ENCODE results near the gene KRTAP1-3. TPM values are rescaled to one million over a fixed set of nuclear protein-coding genes. Genes with fewer than 3 reads are reported as not detected.

KRTAP1-3 gene
- total RNA-seq, 2 experiments from 2014 or later = not detected

DNA sequence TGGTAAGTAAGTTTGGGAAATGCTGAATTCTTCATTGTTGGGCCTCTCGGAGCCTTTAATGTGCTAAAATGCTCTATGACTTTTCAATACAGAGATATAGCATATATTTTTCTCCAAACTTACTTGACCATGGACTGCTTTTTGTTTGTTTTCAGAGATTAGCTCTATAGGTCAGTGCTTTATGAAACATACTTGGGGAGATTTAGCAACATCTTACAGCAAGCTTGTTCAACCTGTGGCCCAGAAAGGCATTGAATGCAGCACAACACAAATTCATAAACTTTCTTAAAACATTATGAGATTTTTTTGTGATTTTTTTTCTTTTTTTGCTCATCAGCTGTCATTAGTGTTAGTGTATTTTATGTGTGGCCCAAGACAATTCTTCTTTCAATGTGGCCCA, 24.7 kb downstream of the KRTAP1-3 start:
- Histone ChIP-seq H3K9me2 (ENCODE audit: insufficient read depth, low read length) (no peaks in the 10 kb centered on the region), H4K20me1 (ENCODE audit: insufficient read depth, low read length) (no peaks in the 10 kb centered on the region), H3K4me3 (ENCODE audit: low read depth, low read length, poor library complexity, severe bottlenecking) (no peak overlapping the region), H2AFZ (ENCODE audit: low read length) (no peak overlapping the region), H3K79me2 (ENCODE audit: insufficient read depth, low read depth, low read length) (no peaks in the 10 kb centered on the region), H3K27ac (ENCODE audit: low read depth, low read length, poor library complexity, severe bottlenecking) (no peak overlapping the region), H3K36me3 (ENCODE audit: insufficient read depth, low read length) (no peaks in the 10 kb centered on the region), H3K9me3 (ENCODE audit: low read length) (no peaks in the 10 kb centered on the region), H3K4me1 (ENCODE audit: insufficient read depth, low read length, poor library complexity, severe bottlenecking) (no peaks in the 10 kb centered on the region), H3K4me2 (ENCODE audit: low read length) (no peak overlapping the region)
- POLR2A ChIA-PET = no interaction called here
- no TSS peak for BruUV-seq (replicated peaks)
- no peak for DNase-seq (ENCODE audit: low spot score)
- CTCF ChIA-PET (ENCODE audit: unreplicated experiment) = no interaction called here
- no peak for TF ChIP-seq CTCF (conservative IDR thresholded peaks at IDR 0.05; ENCODE audit: low read length)
- TF ChIP-seq EZH2phosphoT487 (IDR thresholded peaks at IDR 0.05; ENCODE audit: borderline replicate concordance, low read depth, low read length) = no peak
- intact Hi-C loops (cut with micrococcal nuclease; ENCODE audit: unreplicated experiment) = no loop called here

DNA sequence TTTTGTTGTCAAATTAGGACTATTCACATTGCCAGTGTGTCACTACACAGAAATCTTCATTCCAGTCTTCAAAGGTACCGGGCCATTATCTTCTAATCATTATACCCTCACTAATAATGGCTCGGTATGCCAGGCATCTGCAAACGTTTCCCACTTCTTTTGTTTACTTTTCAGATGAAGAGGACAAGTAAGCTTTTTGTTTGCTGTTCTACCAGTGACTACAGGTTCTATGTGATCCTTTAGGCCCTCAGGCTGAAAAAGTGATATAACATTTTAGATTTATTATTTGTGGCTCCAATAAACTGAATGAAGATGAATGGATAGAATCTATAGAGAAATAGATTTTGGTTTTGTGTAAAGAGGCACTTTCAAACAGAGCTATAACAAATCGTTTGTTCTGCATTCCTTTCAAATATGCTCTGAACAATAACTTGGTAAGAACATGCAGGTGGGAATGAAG, 25.3 kb downstream of the KRTAP1-3 start:
- ChIA-PET POLR2A (no interaction called here), CTCF (ENCODE audit: unreplicated experiment) (no interaction called here)
- Histone ChIP-seq H3K4me3 (ENCODE audit: low read depth, low read length, poor library complexity, severe bottlenecking) (no peak overlapping the region), H3K4me2 (ENCODE audit: low read length) (no peak overlapping the region), H3K9me3 (ENCODE audit: low read length) (no peaks in the 10 kb centered on the region), H4K20me1 (ENCODE audit: insufficient read depth, low read length) (no peaks in the 10 kb centered on the region), H2AFZ (ENCODE audit: low read length) (no peak overlapping the region), H3K79me2 (ENCODE audit: insufficient read depth, low read depth, low read length) (no peaks in the 10 kb centered on the region), H3K9me2 (ENCODE audit: insufficient read depth, low read length) (no peaks in the 10 kb centered on the region), H3K27ac (ENCODE audit: low read depth, low read length, poor library complexity, severe bottlenecking) (no peak overlapping the region), H3K4me1 (ENCODE audit: insufficient read depth, low read length, poor library complexity, severe bottlenecking) (no peaks in the 10 kb centered on the region), H3K36me3 (ENCODE audit: insufficient read depth, low read length) (no peaks in the 10 kb centered on the region)
- no TSS peak for BruUV-seq (replicated peaks)
- DNase-seq (ENCODE audit: low spot score) = no peak
- intact Hi-C loops (cut with micrococcal nuclease; ENCODE audit: unreplicated experiment) = no loop called here
- TF ChIP-seq CTCF (conservative IDR thresholded peaks at IDR 0.05; ENCODE audit: low read length) = no peak
- TF ChIP-seq EZH2phosphoT487 (IDR thresholded peaks at IDR 0.05; ENCODE audit: borderline replicate concordance, low read depth, low read length) = no peak

GRCh38 chr17:41008811-41009210, 25.9 kb downstream of the KRTAP1-3 start, which contains the start of gene KRTAP3-1:
Gene KRTAP3-1, minus strand, starts transcription at chr17:41009128. Its CDS starts 54 bp downstream, at chr17:41009074.
- Histone ChIP-seq H3K9me2 (ENCODE audit: insufficient read depth, low read length) (no peaks in the 10 kb centered on the region), H3K4me2 (ENCODE audit: low read length) (no peak within 1 kb of the TSS), H3K27ac (ENCODE audit: low read depth, low read length, poor library complexity, severe bottlenecking) (no peak within 1 kb of the TSS), H3K4me3 (ENCODE audit: low read depth, low read length, poor library complexity, severe bottlenecking) (no peak within 1 kb of the TSS), H3K9me3 (ENCODE audit: low read length) (no peaks in the 10 kb centered on the region), H4K20me1 (ENCODE audit: insufficient read depth, low read length) (no peaks in the 10 kb centered on the region), H3K36me3 (ENCODE audit: insufficient read depth, low read length) (no peaks in the 10 kb centered on the region), H3K79me2 (ENCODE audit: insufficient read depth, low read depth, low read length) (no peaks in the 10 kb centered on the region), H3K4me1 (ENCODE audit: insufficient read depth, low read length, poor library complexity, severe bottlenecking) (no peaks in the 10 kb centered on the region), H2AFZ (ENCODE audit: low read length) (no peak within 1 kb of the TSS)
- BruUV-seq (replicated peaks) = no TSS peak
- no peak for DNase-seq (ENCODE audit: low spot score)
- ChIA-PET POLR2A (no interaction called here), CTCF (ENCODE audit: unreplicated experiment) (no interaction called here)
- intact Hi-C loops (cut with micrococcal nuclease; ENCODE audit: unreplicated experiment) = no loop called here
- TF ChIP-seq EZH2phosphoT487 (IDR thresholded peaks at IDR 0.05; ENCODE audit: borderline replicate concordance, low read depth, low read length) (no peak), CTCF (conservative IDR thresholded peaks at IDR 0.05; ENCODE audit: low read length) (no peak)

Data from OCI-LY7 (cell line).